Anterior cingulate cortex (tissue), 58 donors: ENCODE results near the gene UNC5C.

Experiments
- DNase-seq, 58 donors: peaks; one replicate each; lab custom pipeline; 2025; lab: John Stamatoyannopoulos, UW

UNC5C gene

GRCh38 chr4:95546866-95547714, 1.7 kb downstream of the UNC5C start:
- DNase-seq = peak in 28 of 58 donors; percentile 7 to 90 (median 66)

DNA sequence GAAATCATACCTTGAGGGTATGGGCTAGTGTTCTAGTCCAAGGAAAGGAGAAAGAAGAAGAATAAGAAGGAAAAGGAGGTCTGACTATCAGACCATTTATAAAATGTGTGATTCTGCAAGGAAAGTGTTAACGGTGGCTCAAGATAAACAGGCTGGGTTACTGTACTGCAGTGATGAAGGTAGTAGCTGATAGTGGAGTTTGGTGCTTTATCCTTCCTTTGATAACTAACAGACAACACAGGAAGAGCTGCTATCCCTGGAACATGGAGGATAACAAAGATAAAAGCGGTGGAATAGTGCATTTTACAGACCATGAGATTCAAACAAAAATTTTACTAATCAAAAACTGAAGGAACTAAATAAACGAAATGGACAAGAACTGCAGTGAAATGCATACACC, 2.6 kb downstream of the UNC5C start:
- no peak for DNase-seq

DNA sequence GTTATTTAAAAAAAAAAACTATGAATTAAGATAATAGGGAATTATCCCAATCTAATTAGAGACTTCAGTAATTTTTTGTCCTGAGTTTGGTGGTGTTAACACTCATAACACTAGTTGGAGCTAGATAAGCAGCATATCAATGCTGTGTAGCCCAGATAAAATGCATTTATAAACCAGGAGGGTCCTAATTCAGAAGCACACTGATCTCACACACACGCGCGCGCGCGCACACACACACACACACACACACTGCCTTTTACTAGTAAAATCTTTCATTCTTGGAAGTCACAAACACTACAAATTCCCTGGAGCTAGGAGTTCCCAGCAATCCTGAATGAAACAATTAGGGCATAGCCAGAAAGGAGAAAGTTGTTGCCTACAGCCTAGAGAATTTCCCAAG, 3.2 kb downstream of the UNC5C start:
- peak in 7 of 58 donors; percentile 4 to 30 (median 26) for DNase-seq

DNA sequence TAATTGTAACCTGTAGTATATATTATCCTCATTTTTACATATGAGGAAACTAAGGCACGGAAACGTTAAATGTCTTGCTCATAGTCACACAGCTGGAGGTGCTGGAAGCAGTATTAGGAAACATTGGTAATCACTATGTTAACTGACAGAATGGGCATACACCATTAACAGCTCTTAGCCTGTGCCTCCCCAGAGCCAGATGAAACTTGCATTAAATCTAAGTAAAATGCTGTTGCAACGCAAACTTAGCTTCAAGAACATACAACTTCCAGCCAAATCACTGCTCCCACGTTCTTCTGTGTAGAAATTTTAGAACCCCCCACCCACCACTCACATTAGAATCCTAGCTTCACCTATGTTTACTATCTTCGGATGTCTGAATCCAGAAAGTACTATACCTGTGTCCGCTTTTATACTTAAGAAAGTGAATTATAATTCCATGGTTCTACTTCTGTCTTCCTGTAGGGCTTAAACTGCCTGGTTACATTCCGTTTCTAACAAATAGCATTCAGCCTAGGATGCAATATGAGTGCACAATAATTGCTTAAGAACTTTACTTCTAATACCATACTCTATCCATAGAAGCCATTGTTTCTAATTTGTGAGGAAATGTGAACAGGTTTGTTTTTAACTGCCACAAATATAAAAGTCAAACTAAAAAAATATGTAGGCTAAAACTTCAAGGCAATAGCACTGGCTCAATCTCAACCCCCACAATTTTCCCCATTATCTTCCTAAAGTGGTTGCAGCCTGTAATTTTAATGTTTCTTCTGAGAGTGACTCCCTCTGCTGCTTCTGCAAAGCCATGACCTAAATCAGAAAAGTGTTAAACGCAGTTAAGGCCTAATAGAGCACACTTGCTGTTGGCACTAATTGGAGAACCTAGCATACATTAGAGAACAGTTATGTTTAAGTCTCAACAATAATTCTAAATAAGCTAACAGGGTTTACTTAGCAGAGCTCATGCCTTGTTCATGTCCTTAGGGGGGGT, 4.4 kb downstream of the UNC5C start:
- peak in 1 of 58 donors; percentile 54 for DNase-seq

- no peak for DNase-seq
These were observed 6.7 kb downstream of the UNC5C start for GRCh38 chr4:95541889-95542607.

DNA sequence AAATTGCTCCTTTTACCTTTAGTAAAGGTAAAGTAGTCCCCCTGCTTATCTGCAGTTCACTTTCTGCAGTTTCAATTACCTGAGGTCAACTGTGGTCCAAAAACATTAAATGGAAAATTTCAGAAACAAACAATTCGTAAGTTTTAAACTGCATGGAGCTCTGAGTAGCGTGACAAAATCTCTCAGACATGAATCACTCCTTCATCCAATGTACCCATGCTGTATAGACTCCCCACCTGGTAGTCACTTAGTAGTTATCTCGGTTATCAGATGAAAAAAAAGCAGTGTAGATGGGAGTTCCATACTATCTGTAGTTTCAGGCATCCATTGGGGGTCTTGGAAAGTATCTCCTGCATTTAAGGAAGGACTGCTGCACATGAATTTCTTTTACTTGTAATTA, 7.7 kb downstream of the UNC5C start:
- no peak for DNase-seq

DNA sequence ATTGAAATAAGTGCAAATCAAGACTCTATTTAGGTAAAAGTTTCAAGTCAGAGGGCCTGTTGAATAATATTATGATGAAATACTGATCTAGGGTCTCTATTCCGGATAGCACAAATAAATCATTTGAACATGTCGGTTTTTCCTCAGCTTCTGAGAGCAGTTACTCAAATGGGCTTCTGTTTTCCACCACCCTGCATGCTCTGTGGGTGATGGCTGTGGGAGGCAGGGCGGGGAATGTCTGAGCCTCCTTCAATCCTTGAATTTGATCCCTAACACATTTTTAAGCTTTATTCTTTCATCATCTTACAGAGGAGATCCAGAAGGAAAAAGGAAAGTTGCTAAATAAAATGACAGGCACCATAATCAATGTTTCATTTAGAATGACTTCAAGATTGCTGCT, 8.5 kb downstream of the UNC5C start:
- DNase-seq = peak in 3 of 58 donors; percentile 6 to 19 (median 13)

- peak in 1 of 58 donors; percentile 31 for DNase-seq
These were observed 9.7 kb downstream of the UNC5C start for GRCh38 chr4:95539106-95539505.

DNA sequence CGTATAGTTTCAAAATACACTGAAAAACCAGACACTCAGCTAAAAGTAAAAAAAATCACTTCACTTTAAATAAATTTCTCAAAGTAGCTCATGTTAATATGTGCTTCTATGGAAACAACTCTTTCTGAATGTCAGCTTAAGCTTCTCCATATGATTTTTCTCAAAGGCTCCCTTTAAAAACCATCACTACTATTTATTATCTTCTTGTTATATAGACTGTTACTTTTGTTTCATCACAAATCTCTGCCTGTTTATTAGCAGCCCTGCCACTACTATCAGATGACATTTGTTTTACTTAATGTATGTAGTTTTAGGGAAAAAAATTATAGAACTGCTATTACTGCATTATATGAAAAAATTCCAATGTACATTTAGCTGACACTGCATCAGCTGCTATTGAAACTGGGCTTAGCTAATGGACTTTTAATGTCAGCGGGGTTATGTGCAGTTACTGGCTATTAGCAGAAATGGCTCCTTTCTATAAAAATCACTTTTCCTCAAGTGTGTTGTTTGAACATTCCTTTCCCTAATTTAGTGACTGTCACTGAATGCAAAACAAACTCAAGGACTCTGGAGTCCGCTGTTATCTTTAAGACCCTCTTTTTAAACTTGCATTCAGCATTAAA, 10.8 kb downstream of the UNC5C start:
- DNase-seq = no peak

DNA sequence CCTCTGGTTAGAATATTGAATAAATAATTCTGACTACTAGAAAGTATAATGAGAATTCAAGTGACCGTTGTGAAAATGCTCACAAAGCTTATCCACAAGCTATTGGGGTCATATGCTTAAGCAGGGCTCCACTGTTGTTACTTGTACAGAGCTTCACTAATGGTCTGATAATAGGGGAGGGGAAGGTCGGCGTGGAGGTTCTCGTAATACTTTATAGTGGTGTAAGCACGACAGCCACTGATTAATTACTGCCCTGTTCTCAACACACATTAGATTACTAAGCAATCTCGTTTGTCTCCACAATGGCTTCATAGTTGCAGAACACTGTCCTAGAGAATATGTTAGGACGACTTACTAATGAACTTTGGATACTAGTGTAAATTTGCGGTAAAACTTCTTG, 11.6 kb downstream of the UNC5C start:
- peak in 1 of 58 donors; percentile 25 for DNase-seq

- no peak for DNase-seq
These were observed 12.1 kb downstream of the UNC5C start for GRCh38 chr4:95536650-95537049.

- DNase-seq = no peak
These were observed 13.6 kb downstream of the UNC5C start for GRCh38 chr4:95535180-95535579.

DNA sequence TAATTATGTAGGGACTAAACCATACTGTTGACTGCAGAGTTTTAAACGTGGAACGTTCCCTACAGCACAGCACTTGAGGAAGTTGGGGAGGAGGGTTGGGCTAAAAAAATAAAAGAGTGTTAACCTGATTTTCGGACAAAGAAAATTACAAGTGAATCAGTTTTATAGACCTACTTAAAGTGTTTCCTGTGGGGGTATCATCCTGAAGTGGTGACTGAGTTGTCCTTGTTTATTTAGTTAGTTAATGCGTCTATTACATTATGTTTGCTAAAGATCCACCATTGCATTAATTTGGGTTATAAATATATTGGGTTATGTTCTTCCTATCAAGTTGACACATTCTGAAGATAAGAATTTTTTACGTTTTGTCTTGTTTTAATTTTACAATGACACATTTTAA, 14.7 kb downstream of the UNC5C start:
- no peak for DNase-seq

GRCh38 chr4:95533254-95533653, 15.5 kb downstream of the UNC5C start:
- no peak for DNase-seq

DNA sequence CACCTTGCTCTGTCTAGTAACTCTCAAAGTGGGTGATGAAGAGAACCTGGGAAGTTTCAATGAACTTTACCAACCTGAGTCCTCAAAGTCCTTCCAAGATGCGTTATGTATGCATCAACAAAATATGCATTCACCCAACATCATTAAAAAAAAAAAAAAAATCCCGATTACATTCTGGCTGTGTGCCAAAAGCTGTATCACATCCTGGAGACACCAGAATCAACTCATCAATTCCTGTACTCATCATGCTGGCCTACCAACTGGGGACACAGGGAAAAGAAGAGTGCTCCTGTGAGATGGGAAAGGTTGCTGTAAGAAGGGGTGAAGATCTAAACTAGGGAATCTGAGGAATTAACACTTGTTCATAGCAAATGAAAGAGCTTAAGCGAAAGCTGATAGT, 16.5 kb downstream of the UNC5C start:
- DNase-seq = no peak

DNA sequence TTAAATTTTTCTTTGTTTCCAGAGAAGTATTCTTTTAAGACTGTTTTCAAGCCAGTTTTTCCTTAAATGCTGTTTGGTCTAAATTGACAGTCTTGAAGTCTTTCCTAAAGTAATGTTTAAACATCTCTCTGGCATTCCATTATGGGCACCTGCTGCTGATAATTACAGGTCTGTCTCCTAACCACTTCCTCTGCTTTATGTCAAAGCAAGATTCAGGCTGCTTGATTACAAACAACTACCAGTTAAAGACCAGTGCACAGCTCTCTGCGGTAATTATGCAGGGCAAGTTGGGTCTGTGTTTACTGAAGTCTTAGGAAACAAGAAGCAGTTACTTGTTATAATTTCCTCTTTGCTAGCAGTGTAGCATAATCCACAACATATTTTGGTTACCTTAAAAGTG, 17.6 kb downstream of the UNC5C start:
- DNase-seq = no peak

GRCh38 chr4:95529946-95530345, 18.8 kb downstream of the UNC5C start:
- DNase-seq = no peak

- DNase-seq = no peak
These were observed 20.3 kb downstream of the UNC5C start for GRCh38 chr4:95528388-95528948.

- no peak for DNase-seq
These were observed 22.7 kb downstream of the UNC5C start for GRCh38 chr4:95526075-95526474.

DNA sequence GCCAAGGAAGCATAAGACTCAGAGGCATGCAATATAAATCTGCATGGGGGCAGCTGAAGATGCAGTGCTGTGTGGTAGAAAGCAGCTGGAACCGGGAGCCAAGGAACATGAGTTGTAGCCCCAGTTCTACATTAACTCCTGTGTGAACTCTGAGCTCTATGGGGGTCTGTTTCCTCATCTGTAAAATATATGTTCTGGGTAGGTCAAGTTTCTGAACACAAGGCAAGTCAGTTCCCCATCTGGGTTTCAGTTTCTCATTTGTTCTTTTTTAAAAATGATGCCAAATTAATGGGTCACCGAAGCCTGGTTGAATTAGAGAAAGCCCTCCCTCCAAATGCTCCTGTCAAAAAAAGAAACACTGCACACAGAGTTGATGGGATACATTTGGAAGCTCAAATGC, 24.0 kb downstream of the UNC5C start:
- DNase-seq = no peak
